Measurements from ENCODE around the gene LIPI. TPM values are rescaled to one million over a fixed set of nuclear protein-coding genes. Genes with fewer than 3 reads are reported as not detected.
A peak's percentile ranks its signal among the peaks of the same experiment; 100 is the strongest.

LIPI gene
- not detected for total RNA-seq

DNA sequence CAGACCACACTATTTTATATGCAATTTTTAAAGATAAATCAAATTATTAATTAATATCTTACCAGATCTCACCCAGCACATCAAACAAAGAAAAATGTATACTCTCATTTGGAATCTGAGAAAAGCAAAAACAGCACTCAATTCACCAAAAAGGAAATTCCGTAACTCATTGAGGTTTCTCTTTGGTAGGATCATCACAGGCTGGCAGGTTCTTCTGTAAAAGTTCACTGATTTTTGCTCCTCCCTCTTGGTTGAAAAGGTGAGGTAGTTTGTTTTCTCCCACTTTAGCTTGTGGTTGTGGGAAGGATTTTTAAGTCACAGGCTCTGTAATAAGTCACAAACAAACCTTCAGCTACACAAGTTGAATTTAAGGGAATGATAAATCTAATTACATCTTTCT, at the start of gene LIPI:
LIPI (minus strand) TSS at position 218 of the 400 bp plus-strand sequence; CDS start at position 108, 110 bp downstream.
- no peak for DNase-seq
- no peaks in the 10 kb centered on the region for H3K4me1 ChIP-seq
- intact Hi-C loops (cut with DNase I), result no loop called here
- TF ChIP-seq, protein P1, sequence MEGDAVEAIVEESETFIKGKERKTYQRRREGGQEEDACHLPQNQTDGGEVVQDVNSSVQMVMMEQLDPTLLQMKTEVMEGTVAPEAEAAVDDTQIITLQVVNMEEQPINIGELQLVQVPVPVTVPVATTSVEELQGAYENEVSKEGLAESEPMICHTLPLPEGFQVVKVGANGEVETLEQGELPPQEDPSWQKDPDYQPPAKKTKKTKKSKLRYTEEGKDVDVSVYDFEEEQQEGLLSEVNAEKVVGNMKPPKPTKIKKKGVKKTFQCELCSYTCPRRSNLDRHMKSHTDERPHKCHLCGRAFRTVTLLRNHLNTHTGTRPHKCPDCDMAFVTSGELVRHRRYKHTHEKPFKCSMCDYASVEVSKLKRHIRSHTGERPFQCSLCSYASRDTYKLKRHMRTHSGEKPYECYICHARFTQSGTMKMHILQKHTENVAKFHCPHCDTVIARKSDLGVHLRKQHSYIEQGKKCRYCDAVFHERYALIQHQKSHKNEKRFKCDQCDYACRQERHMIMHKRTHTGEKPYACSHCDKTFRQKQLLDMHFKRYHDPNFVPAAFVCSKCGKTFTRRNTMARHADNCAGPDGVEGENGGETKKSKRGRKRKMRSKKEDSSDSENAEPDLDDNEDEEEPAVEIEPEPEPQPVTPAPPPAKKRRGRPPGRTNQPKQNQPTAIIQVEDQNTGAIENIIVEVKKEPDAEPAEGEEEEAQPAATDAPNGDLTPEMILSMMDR (IDR thresholded peaks at IDR 0.05), result no peak
- H3K27ac ChIP-seq, result no peak within 1 kb of the TSS
- no peaks in the 10 kb centered on the region for H3K36me3 ChIP-seq
- no peak within 1 kb of the TSS for H3K9ac ChIP-seq (ENCODE audit: low read depth in 2 of 2, low read length in 2 of 2)
- H3K9me3 ChIP-seq, result no peaks in the 10 kb centered on the region
- H3K27me3 ChIP-seq, result no peaks in the 10 kb centered on the region
- no peak within 1 kb of the TSS for H3K4me3 ChIP-seq

DNA sequence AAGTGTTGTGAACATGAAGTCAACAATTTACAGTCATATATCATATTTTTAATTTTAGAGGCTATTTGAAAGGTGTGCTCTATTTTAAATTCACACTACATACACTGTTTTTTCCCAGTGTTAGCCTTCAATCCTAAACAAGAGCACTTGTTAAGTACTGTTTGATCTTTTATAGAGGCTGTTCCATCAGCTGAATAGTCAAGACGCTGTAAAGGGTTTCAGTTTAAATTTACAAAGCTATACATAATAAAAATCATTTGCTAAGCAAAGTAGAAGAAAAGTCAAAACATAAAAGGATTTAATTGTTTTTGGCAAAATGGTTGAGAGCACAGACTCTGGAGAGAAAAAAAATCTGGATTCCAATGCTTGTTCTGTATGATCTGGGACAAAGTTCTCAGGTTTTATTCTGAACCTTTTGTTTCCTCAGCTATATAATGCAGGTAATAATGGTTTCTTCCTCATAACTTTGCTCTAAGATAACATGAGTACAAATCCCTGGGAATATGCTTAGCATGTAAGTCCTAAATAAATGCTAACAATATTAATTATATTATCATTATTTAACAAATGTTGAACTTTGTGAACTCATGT, 49.5 kb upstream of the LIPI start:
- H3K9me3 ChIP-seq, result no peaks in the 10 kb centered on the region
- H3K4me1 ChIP-seq, result peaks cover 5% of the 10 kb centered on the region
- no peak overlapping the region for H3K4me3 ChIP-seq
- no peaks in the 10 kb centered on the region for H3K27me3 ChIP-seq
- H3K9ac ChIP-seq (ENCODE audit: low read depth in 2 of 2, low read length in 2 of 2), result no peak overlapping the region
- TF ChIP-seq, protein P1 (IDR thresholded peaks at IDR 0.05), result no peak
- H3K27ac ChIP-seq, result peak overlapping the region; percentile 63
- intact Hi-C loops (cut with DNase I), result no loop called here
- no peaks in the 10 kb centered on the region for H3K36me3 ChIP-seq
- no peak for DNase-seq

- TF ChIP-seq, protein P1 (IDR thresholded peaks at IDR 0.05), result peak; percentile 37
- no peaks in the 10 kb centered on the region for H3K27me3 ChIP-seq
- H3K36me3 ChIP-seq, result no peaks in the 10 kb centered on the region
- intact Hi-C loops (cut with DNase I), result loop anchor here (10.0 kb wide), 2 partner anchors 125 to 1325 kb away; partner anchors contain the start of gene HSPA13
- H3K9ac ChIP-seq (ENCODE audit: low read depth in 2 of 2, low read length in 2 of 2), result peak overlapping the region in 1 of 2 donors; percentile 26
- H3K9me3 ChIP-seq, result no peaks in the 10 kb centered on the region
- peak; percentile 30 for DNase-seq
- H3K27ac ChIP-seq, result peak overlapping the region; percentile 63
- peaks cover 5% of the 10 kb centered on the region for H3K4me1 ChIP-seq
- no peak overlapping the region for H3K4me3 ChIP-seq
These were observed 49.0 kb upstream of the LIPI start for GRCh38 chr21:14259747-14260146.

DNA sequence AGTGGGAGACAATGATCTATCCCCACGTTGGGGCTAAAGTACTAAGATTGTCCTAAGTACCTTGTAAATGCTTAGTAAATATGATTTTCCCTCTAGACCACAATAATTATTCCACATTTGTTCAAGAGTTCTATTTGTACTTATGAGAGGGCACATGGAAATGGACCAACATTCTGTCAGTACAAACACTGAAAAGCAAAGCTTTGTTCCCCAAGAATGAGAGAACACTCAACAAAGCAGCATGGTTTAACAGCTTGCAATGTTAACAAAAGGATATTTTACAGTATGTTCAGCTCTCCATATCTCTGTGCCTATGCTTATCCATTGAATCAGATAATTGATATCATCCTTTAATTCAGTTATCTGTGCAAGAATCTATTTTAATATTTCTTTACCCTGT, 40.6 kb upstream of the LIPI start:
- intact Hi-C loops (cut with DNase I), result loop anchor here (10.0 kb wide), 2 partner anchors 133 to 1333 kb away; partner anchors contain the start of gene HSPA13
- Histone ChIP-seq H3K4me3 (no peak overlapping the region), H3K27ac (no peak overlapping the region), H3K9me3 (no peaks in the 10 kb centered on the region), H3K4me1 (no peaks in the 10 kb centered on the region), H3K27me3 (no peaks in the 10 kb centered on the region), H3K9ac (ENCODE audit: low read depth in 2 of 2, low read length in 2 of 2) (no peak overlapping the region), H3K36me3 (no peaks in the 10 kb centered on the region)
- DNase-seq, result no peak
- TF ChIP-seq, protein P1 (IDR thresholded peaks at IDR 0.05), result no peak

- H3K9ac ChIP-seq (ENCODE audit: low read depth in 2 of 2, low read length in 2 of 2), result no peak overlapping the region
- intact Hi-C loops (cut with DNase I), result no loop called here
- no peak for DNase-seq
- H3K4me1 ChIP-seq, result no peaks in the 10 kb centered on the region
- H3K36me3 ChIP-seq, result no peaks in the 10 kb centered on the region
- H3K4me3 ChIP-seq, result no peak overlapping the region
- H3K27me3 ChIP-seq, result no peaks in the 10 kb centered on the region
- no peak overlapping the region for H3K27ac ChIP-seq
- H3K9me3 ChIP-seq, result no peaks in the 10 kb centered on the region
- TF ChIP-seq, protein P1 (IDR thresholded peaks at IDR 0.05), result no peak
These were observed 35.0 kb upstream of the LIPI start for GRCh38 chr21:14245711-14246110.
